DMS53 (cell line): Measurements from ENCODE around the gene TNFRSF1B.

Source experiments
- DNase-seq: peaks from one replicate; lab custom pipeline; 2025; lab: John Stamatoyannopoulos, UW

Gene TNFRSF1B

GRCh38 chr1:12142141-12142823, 24.5 kb upstream of the TNFRSF1B start:
- no peak for DNase-seq

GRCh38 chr1:12142891-12143630, 23.7 kb upstream of the TNFRSF1B start:
- DNase-seq = no peak

- peak; percentile 53 for DNase-seq
Observed at GRCh38 chr1:12143631-12144155, 23.1 kb upstream of the TNFRSF1B start.

- DNase-seq = no peak
Observed at GRCh38 chr1:12144236-12144635, 22.6 kb upstream of the TNFRSF1B start.

- DNase-seq = no peak
Observed at GRCh38 chr1:12144969-12145368, 21.8 kb upstream of the TNFRSF1B start.

GRCh38 chr1:12145616-12146342, 21.0 kb upstream of the TNFRSF1B start:
- DNase-seq = no peak

GRCh38 chr1:12146343-12147112, 20.3 kb upstream of the TNFRSF1B start:
- no peak for DNase-seq

GRCh38 chr1:12147201-12147701, 19.5 kb upstream of the TNFRSF1B start:
- no peak for DNase-seq

GRCh38 chr1:12148160-12148957, 18.4 kb upstream of the TNFRSF1B start:
- no peak for DNase-seq

- no peak for DNase-seq
Observed at GRCh38 chr1:12148958-12149790, 17.6 kb upstream of the TNFRSF1B start.

GRCh38 chr1:12149791-12150175, 17.0 kb upstream of the TNFRSF1B start:
- no peak for DNase-seq

GRCh38 chr1:12150456-12151200, 16.2 kb upstream of the TNFRSF1B start:
- no peak for DNase-seq

- DNase-seq = no peak
Observed at GRCh38 chr1:12151465-12151864, 15.3 kb upstream of the TNFRSF1B start.

GRCh38 chr1:12152113-12152891, 14.5 kb upstream of the TNFRSF1B start:
- DNase-seq = no peak

- no peak for DNase-seq
Observed at GRCh38 chr1:12153181-12153785, 13.5 kb upstream of the TNFRSF1B start.

- no peak for DNase-seq
Observed at GRCh38 chr1:12155328-12155727, 11.5 kb upstream of the TNFRSF1B start.

GRCh38 chr1:12157366-12158231, 9.2 kb upstream of the TNFRSF1B start:
- no peak for DNase-seq
